Suprapubic skin (tissue), 4 donors: ENCODE data around the gene RANGRF. TPM values are rescaled to one million over a fixed set of nuclear protein-coding genes. Genes with fewer than 3 reads are reported as not detected.

Experiments
- DNase-seq, 2 donors: peaks; one replicate each; pipeline ENCODE4 v3.0.0-alpha.2; 2019; ENCODE audit warnings: low spot score in 2 of 2
- H3K27ac ChIP-seq: fragments of 200-600 bp; sonication (generic); one replicate; pipeline ENCODE4 v1.5.1; 2019
- H3K27me3 ChIP-seq: fragments of 200-600 bp; sonication (generic); one replicate; pipeline ENCODE4 v1.5.1; 2019
- H3K36me3 ChIP-seq: fragments of 200-600 bp; sonication (generic); one replicate; pipeline ENCODE4 v1.5.1; 2019
- H3K4me1 ChIP-seq: fragments of 200-600 bp; sonication (generic); one replicate; pipeline ENCODE4 v1.5.1; 2019
- H3K4me3 ChIP-seq: fragments of 200-600 bp; sonication (generic); one replicate; pipeline ENCODE4 v1.5.1; 2019; ENCODE audit warnings: mild to moderate bottlenecking
- H3K9me3 ChIP-seq: fragments of 200-600 bp; sonication (generic); one replicate; pipeline ENCODE4 v1.5.1; 2019
- EP300 ChIP-seq: sonication (generic); formaldehyde crosslinking; IDR thresholded peaks from one replicate; pipeline ENCODE4 v1.6.1; 2017; ENCODE audit warnings: antibody characterized with exemption
- POLR2A ChIP-seq, 2 donors: fragments of 450-650 bp; IDR thresholded peaks; one replicate each; pipeline ENCODE4 v1.6.1; 2017; ENCODE audit warnings: antibody characterized with exemption in 2 of 2, mild to moderate bottlenecking in 2 of 2, moderate library complexity in 2 of 2
- POLR2AphosphoS5 ChIP-seq, 3 donors: sonication (generic); formaldehyde crosslinking; IDR thresholded peaks; one replicate each; pipeline ENCODE4 v1.6.1; 2017; ENCODE audit warnings: antibody characterized with exemption in 3 of 3
- WGBS: methylation state at CpG from one replicate; pipeline ENCODE4 v1.1.5; 2018; 5-methylcytosine and 5-hydroxymethylcytosine counted together
- total RNA-seq, 4 donors: library from RNA; depleted of rRNA; stranded (reverse); fragments of >200 nt; gene quantifications; one replicate each; pipeline ENCODE4 v1.1.0, GENCODE V29; 2016
- TF ChIP-seq, protein P1 (sequence below), 2 donors: fragments of 200-600 bp in 1 of 2; fragments of 450-650 bp in 1 of 2; sonication (generic) in 1 of 2; IDR thresholded peaks; one replicate each; pipeline ENCODE4 v1.5.1; 2016 to 2019; ENCODE audit warnings: antibody characterized with exemption in 2 of 2, mild to moderate bottlenecking in 1 of 2, moderate library complexity in 1 of 2

The RANGRF gene
- total RNA-seq, 4 donors from 2014 or later: 12.6 to 16.3 (median 13.7) TPM

DNA sequence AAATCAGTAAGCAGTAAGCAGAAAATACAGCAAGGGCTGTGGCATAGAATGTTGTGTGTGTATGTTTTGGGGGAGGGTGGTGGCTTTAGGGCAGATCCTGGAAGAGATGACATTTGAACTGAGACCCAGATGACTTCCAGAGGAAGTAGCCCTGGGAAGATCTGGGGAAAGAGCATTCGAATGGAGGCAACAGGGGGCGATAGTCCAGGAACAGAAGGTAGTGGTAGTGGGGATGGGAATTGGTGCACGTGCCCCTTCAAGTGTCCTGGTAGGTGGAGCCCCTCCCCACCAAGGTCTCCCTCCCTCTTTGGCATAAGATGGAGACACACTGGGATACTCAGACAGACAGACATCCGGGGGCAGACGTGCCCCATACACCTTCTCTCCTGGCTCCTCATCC lies 35.7 kb downstream of the RANGRF start:
- Histone ChIP-seq H3K9me3 (no peaks in the 10 kb centered on the region), H3K27ac (no peak overlapping the region), H3K36me3 (no peaks in the 10 kb centered on the region), H3K4me1 (peaks cover 19% of the 10 kb centered on the region), H3K27me3 (peaks cover 2% of the 10 kb centered on the region), H3K4me3 (no peak overlapping the region)
- WGBS: 79% methylated on average over 5 of the region's 5 CpGs
- TF ChIP-seq, protein P1, sequence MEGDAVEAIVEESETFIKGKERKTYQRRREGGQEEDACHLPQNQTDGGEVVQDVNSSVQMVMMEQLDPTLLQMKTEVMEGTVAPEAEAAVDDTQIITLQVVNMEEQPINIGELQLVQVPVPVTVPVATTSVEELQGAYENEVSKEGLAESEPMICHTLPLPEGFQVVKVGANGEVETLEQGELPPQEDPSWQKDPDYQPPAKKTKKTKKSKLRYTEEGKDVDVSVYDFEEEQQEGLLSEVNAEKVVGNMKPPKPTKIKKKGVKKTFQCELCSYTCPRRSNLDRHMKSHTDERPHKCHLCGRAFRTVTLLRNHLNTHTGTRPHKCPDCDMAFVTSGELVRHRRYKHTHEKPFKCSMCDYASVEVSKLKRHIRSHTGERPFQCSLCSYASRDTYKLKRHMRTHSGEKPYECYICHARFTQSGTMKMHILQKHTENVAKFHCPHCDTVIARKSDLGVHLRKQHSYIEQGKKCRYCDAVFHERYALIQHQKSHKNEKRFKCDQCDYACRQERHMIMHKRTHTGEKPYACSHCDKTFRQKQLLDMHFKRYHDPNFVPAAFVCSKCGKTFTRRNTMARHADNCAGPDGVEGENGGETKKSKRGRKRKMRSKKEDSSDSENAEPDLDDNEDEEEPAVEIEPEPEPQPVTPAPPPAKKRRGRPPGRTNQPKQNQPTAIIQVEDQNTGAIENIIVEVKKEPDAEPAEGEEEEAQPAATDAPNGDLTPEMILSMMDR (IDR thresholded peaks at IDR 0.05): no peak
- TF ChIP-seq POLR2A (IDR thresholded peaks at IDR 0.05) (no peak), POLR2AphosphoS5 (IDR thresholded peaks at IDR 0.05) (no peak), EP300 (no peak)
- no peak for DNase-seq

DNA sequence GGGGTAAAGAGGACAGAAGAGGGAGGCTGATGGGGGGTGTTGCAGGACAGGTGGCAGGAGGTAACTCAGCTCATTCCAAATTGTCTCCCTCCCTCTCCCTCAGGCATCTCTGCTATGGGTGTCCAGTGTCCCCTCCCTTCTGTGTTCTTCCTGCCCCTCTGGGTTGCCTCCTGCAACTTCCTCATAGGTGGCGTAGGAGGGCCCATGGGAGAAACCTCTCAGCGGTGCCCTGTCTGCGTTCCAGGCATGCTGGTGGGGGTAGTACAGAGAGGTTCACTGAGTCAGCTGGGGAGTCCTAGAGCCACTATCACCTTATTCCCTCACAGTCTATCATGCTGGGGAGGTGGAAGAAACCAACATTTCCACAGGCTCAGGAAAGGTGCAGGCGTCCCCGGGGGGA lies 36.5 kb downstream of the RANGRF start:
- Histone ChIP-seq H3K9me3 (no peaks in the 10 kb centered on the region), H3K4me3 (no peak overlapping the region), H3K27me3 (peaks cover 2% of the 10 kb centered on the region), H3K36me3 (no peaks in the 10 kb centered on the region), H3K27ac (no peak overlapping the region), H3K4me1 (peaks cover 19% of the 10 kb centered on the region)
- WGBS: 60% methylated on average over 2 of the region's 5 CpGs
- TF ChIP-seq POLR2AphosphoS5 (IDR thresholded peaks at IDR 0.05) (no peak), POLR2A (IDR thresholded peaks at IDR 0.05) (no peak), EP300 (no peak)
- TF ChIP-seq, protein P1 (IDR thresholded peaks at IDR 0.05): no peak
- no peak for DNase-seq

GRCh38 chr17:8326511-8327302 lies 38.2 kb downstream of the RANGRF start:
- DNase-seq: peak; percentile 70 to 83
- TF ChIP-seq, protein P1 (IDR thresholded peaks at IDR 0.05): no peak
- no peak for TF ChIP-seq POLR2A (IDR thresholded peaks at IDR 0.05)
- no peak for TF ChIP-seq EP300
- WGBS: 16% methylated on average over 16 of the region's 48 CpGs
- Histone ChIP-seq H3K27ac (peak overlapping the region; percentile 24), H3K36me3 (no peaks in the 10 kb centered on the region), H3K4me1 (peaks cover 19% of the 10 kb centered on the region), H3K9me3 (no peaks in the 10 kb centered on the region), H3K4me3 (peak overlapping the region; percentile 60), H3K27me3 (peaks cover 2% of the 10 kb centered on the region)

DNA sequence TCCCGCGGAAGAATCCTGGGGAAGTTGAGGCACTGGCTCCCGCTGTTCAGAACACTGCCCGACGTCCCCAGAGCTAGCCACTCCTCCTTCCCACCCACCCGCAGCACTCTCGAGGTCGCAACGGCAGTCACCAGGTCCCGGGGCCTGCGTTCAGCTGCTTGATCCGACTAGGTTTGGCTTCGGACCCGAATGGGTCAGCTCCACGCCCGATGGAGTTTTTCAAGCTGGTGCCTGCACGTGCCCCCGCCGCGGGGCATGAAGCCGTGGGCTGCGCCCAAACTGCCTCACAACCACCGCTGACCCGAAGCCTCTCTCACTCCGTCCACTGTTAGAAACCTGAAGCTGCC lies 38.8 kb downstream of the RANGRF start:
- peaks cover 19% of the 10 kb centered on the region for H3K4me1 ChIP-seq
- DNase-seq: no peak
- TF ChIP-seq, protein P1 (IDR thresholded peaks at IDR 0.05): no peak
- TF ChIP-seq POLR2AphosphoS5 (IDR thresholded peaks at IDR 0.05): no peak
- no peak for TF ChIP-seq POLR2A (IDR thresholded peaks at IDR 0.05)
- no peak for TF ChIP-seq EP300
- no peaks in the 10 kb centered on the region for H3K36me3 ChIP-seq
- no peaks in the 10 kb centered on the region for H3K9me3 ChIP-seq
- peak overlapping the region; percentile 60 for H3K4me3 ChIP-seq
- peaks cover 2% of the 10 kb centered on the region for H3K27me3 ChIP-seq
- no peak overlapping the region for H3K27ac ChIP-seq
- 19% methylated on average over 18 of the region's 25 CpGs for WGBS

DNA sequence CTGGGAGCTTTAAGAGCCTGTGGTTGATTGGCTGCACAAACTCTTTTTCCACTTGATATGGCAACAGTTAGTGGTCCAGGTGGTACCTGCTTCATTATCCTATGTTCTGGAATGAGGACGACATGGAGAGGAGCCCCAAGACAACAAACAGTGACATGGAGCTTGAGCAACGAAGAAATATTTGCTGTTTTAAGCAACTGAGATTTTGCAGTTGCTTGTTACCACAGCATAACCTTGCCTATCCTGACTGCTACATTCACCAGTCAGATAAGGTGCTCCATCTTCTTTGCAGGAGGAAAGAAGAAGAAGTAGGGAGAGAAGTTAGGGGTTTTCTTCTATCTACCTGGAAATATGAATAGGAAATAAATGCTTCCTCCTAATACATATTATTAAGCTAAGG lies 43.7 kb downstream of the RANGRF start:
- peaks cover 4% of the 10 kb centered on the region for H3K4me1 ChIP-seq
- no peak overlapping the region for H3K4me3 ChIP-seq
- H3K36me3 ChIP-seq: no peaks in the 10 kb centered on the region
- 90% methylated on average over 2 of the region's 2 CpGs for WGBS
- H3K27ac ChIP-seq: no peak overlapping the region
- no peak for DNase-seq
- H3K27me3 ChIP-seq: no peaks in the 10 kb centered on the region
- no peaks in the 10 kb centered on the region for H3K9me3 ChIP-seq
- TF ChIP-seq POLR2AphosphoS5 (IDR thresholded peaks at IDR 0.05) (no peak), POLR2A (IDR thresholded peaks at IDR 0.05) (no peak), EP300 (no peak)
- TF ChIP-seq, protein P1 (IDR thresholded peaks at IDR 0.05): no peak
